GM19193 (cell line): ENCODE results near the gene ELOVL5.

Source experiments
- POLR2A ChIP-seq: IDR thresholded peaks from 4 replicates; pipeline ENCODE4 v1.6.1; 2011; ENCODE audit not compliant: insufficient read depth, insufficient read length; ENCODE audit errors: extremely low read depth

The ELOVL5 gene

GRCh38 chr6:53257533-53257932 lies 91.2 kb downstream of the ELOVL5 start:
- no peak for TF ChIP-seq POLR2A

- TF ChIP-seq POLR2A, result no peak
Measured at GRCh38 chr6:53257001-53257400, 91.7 kb downstream of the ELOVL5 start.

- TF ChIP-seq POLR2A, result no peak
Measured at GRCh38 chr6:53252177-53252692, 96.5 kb downstream of the ELOVL5 start.

GRCh38 chr6:53251033-53251672 lies 97.6 kb downstream of the ELOVL5 start:
- TF ChIP-seq POLR2A, result no peak

- no peak for TF ChIP-seq POLR2A
Measured at GRCh38 chr6:53250176-53251032, 98.3 kb downstream of the ELOVL5 start.

GRCh38 chr6:53246924-53247323 lies 101.8 kb downstream of the ELOVL5 start:
- no peak for TF ChIP-seq POLR2A

- TF ChIP-seq POLR2A, result no peak
Measured at GRCh38 chr6:53244958-53245357, 103.8 kb downstream of the ELOVL5 start.

- TF ChIP-seq POLR2A, result no peak
Measured at GRCh38 chr6:53244399-53244931, 104.3 kb downstream of the ELOVL5 start.

GRCh38 chr6:53241938-53242337 lies 106.8 kb downstream of the ELOVL5 start:
- TF ChIP-seq POLR2A, result no peak

GRCh38 chr6:53240761-53241160 lies 108.0 kb downstream of the ELOVL5 start:
- TF ChIP-seq POLR2A, result no peak

GRCh38 chr6:53240139-53240538 lies 108.6 kb downstream of the ELOVL5 start:
- no peak for TF ChIP-seq POLR2A

- TF ChIP-seq POLR2A, result no peak
Measured at GRCh38 chr6:53239526-53239925, 109.2 kb downstream of the ELOVL5 start.

- no peak for TF ChIP-seq POLR2A
Measured at GRCh38 chr6:53238311-53238710, 110.4 kb downstream of the ELOVL5 start.

GRCh38 chr6:53236241-53236640 lies 112.5 kb downstream of the ELOVL5 start:
- no peak for TF ChIP-seq POLR2A

GRCh38 chr6:53235508-53235907 lies 113.2 kb downstream of the ELOVL5 start:
- no peak for TF ChIP-seq POLR2A

GRCh38 chr6:53233309-53233708 lies 115.4 kb downstream of the ELOVL5 start:
- no peak for TF ChIP-seq POLR2A
